HCT116 (cell line): ENCODE results near the gene MFAP2. TPM values are rescaled to one million over a fixed set of nuclear protein-coding genes. Genes with fewer than 3 reads are reported as not detected.
"Not testable (repeated sequence)": the region's sequence is repeated elsewhere in the genome, so short reads cannot be mapped to it uniquely, and the experiment has no call there.

Source experiments
- ATAC-seq: fragments of 200-7000 bp; cut with Tn5 transposase; 2 replicates; pipeline ENCODE4 v1.9.1; 2020; ENCODE audit warnings: mild to moderate bottlenecking, moderate library complexity
- BruUV-seq: library from RNA; stranded (reverse); fragments of 400-500 nt; replicated peaks from 2 replicates; lab custom pipeline; 2021; lab: Mats Ljungman, UMichigan
- CTCF ChIA-PET: fragments of 300-600 bp; sonication (Branson Sonifier 250); formaldehyde crosslinking; loops from one replicate; lab custom pipeline; 2021; ENCODE audit warnings: antibody characterized with exemption; lab: Charles Lee
- POLR2A ChIA-PET: fragments of 300-600, 350-600 bp; sonication (Branson Sonifier 250); formaldehyde crosslinking; loops from one replicate; lab custom pipeline; 2021; ENCODE audit warnings: antibody characterized with exemption; lab: Charles Lee
- RAD21 ChIA-PET, 2 experiments: fragments of 300-600 bp; sonication (Branson Sonifier 250); formaldehyde crosslinking; loops; one replicate each; lab custom pipeline; 2023; ENCODE audit warnings: low total read pairs in 2 of 2; ENCODE audit not compliant: uncharacterized antibody in 2 of 2, unreplicated experiment in 2 of 2, low non-redundant PET in 1 of 2; lab: Charles Lee
- DNase-seq: peaks from one replicate; pipeline ENCODE4 v3.0.0-alpha.2; 2010; ENCODE audit warnings: low read depth, low spot score
- H2AFZ ChIP-seq: fragments of 200-600 bp; shearing (Covaris generic), sonication (generic); 2 replicates; pipeline ENCODE4 v1.6.1; 2017; ENCODE audit warnings: low read depth, mixed run types, mixed read lengths, antibody characterized with exemption, low read length; ENCODE audit not compliant: poor library complexity, severe bottlenecking
- H3K27ac ChIP-seq: 2 replicates; pipeline ENCODE4 v1.5.1; 2012; ENCODE audit warnings: low read depth, low read length
- H3K27me3 ChIP-seq: fragments of 200-600 bp; sonication (generic); 2 replicates; pipeline ENCODE4 v1.6.1; 2016; ENCODE audit warnings: mixed run types, low read length, mixed read lengths; ENCODE audit not compliant: insufficient read depth
- H3K36me3 ChIP-seq, 2 experiments: fragments of 200-500 bp in 1 of 2; fragments of 200-600 bp in 1 of 2; sonication (Bioruptor generic) in 1 of 2; sonication (generic) in 1 of 2; 2 replicates each; pipeline versions ENCODE4 v1.5.1 to v1.6.1; 2014 to 2016; ENCODE audit warnings: low read length in 2 of 2, inconsistent platforms in 1 of 2, mixed read lengths in 1 of 2, mixed run types in 1 of 2; ENCODE audit not compliant: insufficient read depth in 2 of 2, control insufficient read depth in 1 of 2
- H3K4me1 ChIP-seq, 2 experiments: fragments of 200-600 bp in 1 of 2; sonication (generic) in 1 of 2; 2 replicates each; pipeline versions ENCODE4 v1.5.1 to v1.6.1; 2012 to 2017; ENCODE audit warnings: low read length in 2 of 2, inconsistent platforms in 1 of 2, mild to moderate bottlenecking in 1 of 2, mixed read lengths in 1 of 2, mixed run types in 1 of 2, moderate library complexity in 1 of 2; ENCODE audit not compliant: insufficient read depth in 2 of 2, control insufficient read depth in 1 of 2
- H3K4me2 ChIP-seq: fragments of 200-600 bp; sonication (generic); 2 replicates; pipeline ENCODE4 v1.6.1; 2017; ENCODE audit warnings: mixed run types, low read length, mixed read lengths
- H3K4me3 ChIP-seq, 2 experiments: fragments of 200-600 bp in 1 of 2; sonication (generic) in 1 of 2; replicated peaks in 1 of 2; 2 replicates each; pipeline ENCODE4 v1.5.1; 2011 to 2016; ENCODE audit warnings: low read length in 2 of 2, control low read depth in 1 of 2, low read depth in 1 of 2, mild to moderate bottlenecking in 1 of 2, mixed read lengths in 1 of 2, mixed run types in 1 of 2
- H3K79me2 ChIP-seq: fragments of 200-600 bp; sonication (generic); 2 replicates; pipeline ENCODE4 v1.6.1; 2017; ENCODE audit warnings: mild to moderate bottlenecking, mixed run types, low read length, moderate library complexity, mixed read lengths; ENCODE audit not compliant: insufficient read depth
- H3K9ac ChIP-seq: fragments of 200-600 bp; sonication (generic); 2 replicates; pipeline ENCODE4 v1.6.1; 2016; ENCODE audit warnings: low read length, mixed read lengths
- H3K9me2 ChIP-seq: fragments of 200-600 bp; sonication (generic), shearing (Covaris generic); 2 replicates; pipeline ENCODE4 v1.6.1; 2017; ENCODE audit warnings: mixed run types, mild to moderate bottlenecking, moderate library complexity; ENCODE audit not compliant: insufficient read depth
- H3K9me3 ChIP-seq, 2 experiments: fragments of 200-500 bp in 1 of 2; fragments of 200-600 bp in 1 of 2; sonication (Bioruptor generic) in 1 of 2; sonication (generic) in 1 of 2; 2 replicates each; pipeline ENCODE4 v1.6.1; 2014 to 2017; ENCODE audit warnings: low read length in 2 of 2, mixed read lengths in 2 of 2, inconsistent platforms in 1 of 2, low read depth in 1 of 2, mild to moderate bottlenecking in 1 of 2, mixed run types in 1 of 2, moderate library complexity in 1 of 2; ENCODE audit not compliant: control insufficient read depth in 1 of 2, insufficient read depth in 1 of 2
- H4K20me1 ChIP-seq: fragments of 200-600 bp; sonication (generic), shearing (Covaris generic); 2 replicates; pipeline ENCODE4 v1.6.1; 2017; ENCODE audit warnings: mixed run types, mild to moderate bottlenecking, moderate library complexity; ENCODE audit not compliant: insufficient read depth
- EGR1 ChIP-seq: IDR thresholded peaks from 2 replicates; pipeline ENCODE4 v1.6.1; 2012; ENCODE audit warnings: low read depth
- JUND ChIP-seq: IDR thresholded peaks from 2 replicates; pipeline ENCODE4 v1.6.1; 2012
- POLR2AphosphoS5 ChIP-seq: IDR thresholded peaks from 2 replicates; pipeline ENCODE4 v1.6.1; 2011; ENCODE audit warnings: mild to moderate bottlenecking, low read depth, low read length, moderate library complexity
- intact Hi-C: fragments of 100-400 bp; cut with micrococcal nuclease; formaldehyde crosslinking; loops from 2 replicates; pipeline ENCODE4 v1.10.0; 2022
- total RNA-seq: library from RNA; stranded (reverse); gene quantifications from one replicate; pipeline ENCODE4 v1.2.1, GENCODE V29; 2021; ENCODE audit not compliant: unreplicated experiment

MFAP2 gene
- total RNA-seq, 1 experiment from 2014 or later, result 63.1 TPM

GRCh38 chr1:16946185-16946584 is 34.2 kb downstream of the MFAP2 start:
- POLR2A ChIA-PET, H4K20me1 ChIP-seq, BruUV-seq, H3K9ac ChIP-seq, H3K9me2 ChIP-seq, H3K4me3 ChIP-seq, H3K79me2 ChIP-seq, H3K4me2 ChIP-seq, H2AFZ ChIP-seq, intact Hi-C loops, DNase-seq, H3K9me3 ChIP-seq, H3K27me3 ChIP-seq, ATAC-seq, H3K27ac ChIP-seq, H3K36me3 ChIP-seq, RAD21 ChIA-PET, H3K4me1 ChIP-seq: not testable (repeated sequence)
- CTCF ChIA-PET, result interaction anchor here (2.5 kb wide), 1 partner anchor 324 kb away, joined by 34 read pairs; no protein-coding TSS in a partner anchor

- H3K9ac ChIP-seq, H3K4me3 ChIP-seq, DNase-seq, H4K20me1 ChIP-seq, H3K79me2 ChIP-seq, H3K36me3 ChIP-seq, H3K27me3 ChIP-seq, BruUV-seq, H3K27ac ChIP-seq, intact Hi-C loops, H3K9me3 ChIP-seq, H3K4me1 ChIP-seq, RAD21 ChIA-PET, CTCF ChIA-PET, ATAC-seq, H3K4me2 ChIP-seq, H3K9me2 ChIP-seq, POLR2A ChIA-PET, H2AFZ ChIP-seq: not testable (repeated sequence)
These were observed 34.9 kb downstream of the MFAP2 start for GRCh38 chr1:16945512-16945911.

DNA sequence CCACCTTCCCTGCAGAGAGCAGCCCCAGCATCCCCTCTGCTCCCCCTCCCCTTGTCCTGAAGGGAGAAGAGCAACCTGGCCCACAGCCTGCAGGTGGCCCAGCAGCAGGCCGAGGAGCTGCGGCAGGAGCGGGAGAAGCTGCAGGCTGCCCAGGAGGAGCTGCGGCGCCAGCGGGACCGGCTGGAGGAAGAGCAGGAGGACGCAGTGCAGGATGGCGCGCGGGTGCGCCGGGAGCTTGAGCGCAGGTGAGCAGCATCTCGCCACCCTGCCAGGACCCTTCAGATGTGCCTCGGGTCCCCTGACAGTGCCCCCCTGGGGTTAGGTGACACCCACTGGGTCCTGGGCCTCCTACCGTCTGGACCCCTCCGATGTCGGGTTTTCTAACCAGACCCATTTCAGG is 36.4 kb downstream of the MFAP2 start:
- H3K27ac ChIP-seq, result no peak overlapping the region
- H3K9ac ChIP-seq, result no peak overlapping the region
- H2AFZ ChIP-seq, result no peak overlapping the region
- BruUV-seq, result no TSS peak
- H4K20me1 ChIP-seq, result no peaks in the 10 kb centered on the region
- no peak for TF ChIP-seq POLR2AphosphoS5
- TF ChIP-seq JUND, result no peak
- TF ChIP-seq EGR1, result no peak
- ChIA-PET RAD21 (no interaction called here), POLR2A (no interaction called here), CTCF (interaction anchor here (1.2 kb wide), 1 partner anchor 323 kb away, joined by 4 read pairs; no protein-coding TSS in a partner anchor)
- H3K4me3 ChIP-seq, result no peak overlapping the region
- H3K79me2 ChIP-seq, result no peaks in the 10 kb centered on the region
- H3K4me1 ChIP-seq, result no peaks in the 10 kb centered on the region
- H3K9me3 ChIP-seq, result no peaks in the 10 kb centered on the region
- H3K36me3 ChIP-seq, result no peaks in the 10 kb centered on the region
- no peaks in the 10 kb centered on the region for H3K27me3 ChIP-seq
- no peaks in the 10 kb centered on the region for H3K9me2 ChIP-seq
- H3K4me2 ChIP-seq, result no peak overlapping the region
- DNase-seq, result no peak
- ATAC-seq, result no peak
- intact Hi-C loops, result no loop called here

DNA sequence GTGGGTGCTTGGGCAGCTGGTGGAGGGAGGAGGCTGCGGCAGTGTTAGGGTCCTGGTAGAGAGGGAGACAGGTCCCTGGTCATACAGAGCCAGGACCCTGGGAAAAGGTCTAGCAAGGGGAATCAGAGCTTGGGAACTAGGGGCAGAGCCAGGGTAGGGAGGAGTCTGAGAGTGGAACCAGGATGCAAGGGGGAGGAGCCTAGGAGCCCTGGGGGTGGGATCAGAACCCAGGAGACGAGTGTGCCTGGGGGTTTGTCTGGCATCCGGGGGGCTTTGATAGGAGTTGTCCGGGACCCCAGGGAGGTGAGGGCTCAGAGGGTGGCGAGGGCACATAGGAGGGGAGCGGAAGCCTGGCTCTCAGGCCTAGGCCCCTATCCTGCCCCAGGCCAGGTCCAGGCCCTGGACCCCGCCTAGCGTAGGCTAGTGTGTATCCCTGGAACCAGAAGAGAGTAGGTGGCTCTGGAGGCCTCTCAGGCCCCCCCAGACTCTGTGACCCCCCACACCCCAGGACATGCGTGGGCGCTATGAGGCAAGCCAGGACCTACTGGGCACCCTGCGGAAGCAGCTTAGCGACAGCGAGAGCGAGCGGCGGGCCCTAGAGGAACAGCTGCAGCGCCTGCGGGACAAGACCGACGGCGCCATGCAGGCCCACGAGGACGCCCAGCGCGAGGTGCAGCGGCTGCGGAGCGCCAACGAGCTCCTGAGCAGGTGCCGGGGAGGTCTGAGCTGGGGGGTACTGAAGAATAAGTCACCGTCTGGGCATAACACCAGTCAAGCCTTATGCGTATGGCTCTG is 40.8 kb downstream of the MFAP2 start:
- H2AFZ ChIP-seq, H3K4me1 ChIP-seq, H3K9ac ChIP-seq, BruUV-seq, RAD21 ChIA-PET, H3K9me2 ChIP-seq, H3K4me2 ChIP-seq, H3K27me3 ChIP-seq, POLR2A ChIA-PET, H3K36me3 ChIP-seq, H3K79me2 ChIP-seq, H3K27ac ChIP-seq, H3K4me3 ChIP-seq, DNase-seq, H3K9me3 ChIP-seq, H4K20me1 ChIP-seq: not testable (repeated sequence)
- intact Hi-C loops, result loop anchor here (2.0 kb wide), 1 partner anchor 319 kb away; no protein-coding TSS in a partner anchor
- peak; percentile 90 for ATAC-seq
- CTCF ChIA-PET, result interaction anchor here (1.3 kb wide), 1 partner anchor 12 kb away, joined by 3 read pairs; no protein-coding TSS in a partner anchor
